Measurements from ENCODE around the gene TNFAIP3.

GRCh38 chr6:137875606-137876005 lies 8.5 kb downstream of the TNFAIP3 start:
- TF ChIP-seq ARNTL (CRISPR knock-in tag; IDR thresholded peaks at IDR 0.05; ENCODE audit: borderline replicate concordance, low read depth) (no peak), ZNF565 (CRISPR knock-in tag; conservative IDR thresholded peaks at IDR 0.05; ENCODE audit: low read depth) (no peak), ZC3H10 (CRISPR knock-in tag; IDR thresholded peaks at IDR 0.05) (no peak), RARB (CRISPR knock-in tag; IDR thresholded peaks at IDR 0.05) (no peak), GLIS3 (CRISPR knock-in tag; IDR thresholded peaks at IDR 0.05) (no peak), BACH2 (CRISPR knock-in tag; IDR thresholded peaks at IDR 0.05; ENCODE audit: borderline replicate concordance) (no peak)
- TF ChIP-seq, protein P1, sequence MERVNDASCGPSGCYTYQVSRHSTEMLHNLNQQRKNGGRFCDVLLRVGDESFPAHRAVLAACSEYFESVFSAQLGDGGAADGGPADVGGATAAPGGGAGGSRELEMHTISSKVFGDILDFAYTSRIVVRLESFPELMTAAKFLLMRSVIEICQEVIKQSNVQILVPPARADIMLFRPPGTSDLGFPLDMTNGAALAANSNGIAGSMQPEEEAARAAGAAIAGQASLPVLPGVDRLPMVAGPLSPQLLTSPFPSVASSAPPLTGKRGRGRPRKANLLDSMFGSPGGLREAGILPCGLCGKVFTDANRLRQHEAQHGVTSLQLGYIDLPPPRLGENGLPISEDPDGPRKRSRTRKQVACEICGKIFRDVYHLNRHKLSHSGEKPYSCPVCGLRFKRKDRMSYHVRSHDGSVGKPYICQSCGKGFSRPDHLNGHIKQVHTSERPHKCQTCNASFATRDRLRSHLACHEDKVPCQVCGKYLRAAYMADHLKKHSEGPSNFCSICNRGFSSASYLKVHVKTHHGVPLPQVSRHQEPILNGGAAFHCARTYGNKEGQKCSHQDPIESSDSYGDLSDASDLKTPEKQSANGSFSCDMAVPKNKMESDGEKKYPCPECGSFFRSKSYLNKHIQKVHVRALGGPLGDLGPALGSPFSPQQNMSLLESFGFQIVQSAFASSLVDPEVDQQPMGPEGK (CRISPR knock-in tag; IDR thresholded peaks at IDR 0.05; ENCODE audit: borderline replicate concordance): no peak

All from SK-N-SH treated with all-trans-retinoic acid at 6 μM for 48 hours (cell line).